NCI-H345 treated with DMSO at 0.1 percent for 48 hours (cell line): ENCODE data around the gene PACRG.

Experiments used
- DNase-seq: peaks from one replicate; lab custom pipeline; 2025; ENCODE audit not compliant: unreplicated experiment; lab: John Stamatoyannopoulos, UW

Gene PACRG

DNA sequence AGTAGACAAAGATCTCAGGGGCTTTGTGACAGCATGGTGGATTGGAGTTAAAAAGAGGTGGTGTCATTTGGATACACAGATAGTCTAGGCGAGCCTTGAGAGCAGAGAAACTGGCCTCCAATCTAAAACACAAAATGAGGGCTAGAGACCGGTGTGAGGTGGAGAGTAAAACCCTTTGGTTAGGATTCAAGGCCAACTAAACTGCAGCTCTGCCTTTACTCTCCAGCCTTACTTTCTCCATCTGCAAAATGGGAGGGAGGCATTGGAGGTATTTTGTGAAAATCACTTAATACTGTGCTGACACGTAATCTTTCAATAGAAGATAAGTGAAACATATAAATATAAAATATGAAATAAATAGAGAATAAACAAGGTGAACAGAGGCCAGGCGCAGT lies 597.6 kb downstream of the PACRG start:
- DNase-seq: no peak

DNA sequence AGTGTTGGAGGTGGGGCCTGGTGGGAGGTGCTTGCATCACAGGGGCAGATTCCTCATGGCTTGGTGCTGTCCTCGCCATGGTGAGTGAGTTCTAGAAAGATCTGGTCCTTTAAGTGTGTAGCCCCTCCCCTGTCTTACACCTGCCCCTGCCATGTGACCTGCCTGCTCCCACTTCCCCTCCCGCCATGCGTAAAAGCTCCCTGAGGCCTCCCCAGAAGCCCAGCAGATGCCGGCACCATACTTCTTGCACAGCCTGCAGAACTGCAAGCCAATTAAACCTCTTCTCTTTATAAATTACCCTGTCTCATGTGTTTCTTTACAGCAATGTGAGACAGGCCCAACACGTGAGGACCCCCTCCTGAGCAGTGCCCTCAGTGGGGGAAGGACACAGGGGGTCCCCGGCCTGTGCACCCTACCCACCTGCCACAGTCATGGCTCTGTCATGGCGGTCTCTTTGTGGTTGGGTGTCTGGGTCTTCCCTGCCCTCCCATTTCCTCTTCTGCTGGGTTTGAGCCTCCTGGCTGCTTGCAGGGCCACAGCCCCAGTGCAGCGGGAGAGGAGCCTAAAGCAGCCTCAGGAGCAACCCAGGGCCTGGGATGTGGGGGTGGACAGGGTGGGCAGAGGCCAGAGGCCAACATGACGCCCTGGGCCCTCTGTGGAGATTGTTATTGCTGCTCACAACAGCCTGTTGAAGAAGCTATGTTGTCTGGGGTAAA lies 599.5 kb downstream of the PACRG start:
- no peak for DNase-seq

DNA sequence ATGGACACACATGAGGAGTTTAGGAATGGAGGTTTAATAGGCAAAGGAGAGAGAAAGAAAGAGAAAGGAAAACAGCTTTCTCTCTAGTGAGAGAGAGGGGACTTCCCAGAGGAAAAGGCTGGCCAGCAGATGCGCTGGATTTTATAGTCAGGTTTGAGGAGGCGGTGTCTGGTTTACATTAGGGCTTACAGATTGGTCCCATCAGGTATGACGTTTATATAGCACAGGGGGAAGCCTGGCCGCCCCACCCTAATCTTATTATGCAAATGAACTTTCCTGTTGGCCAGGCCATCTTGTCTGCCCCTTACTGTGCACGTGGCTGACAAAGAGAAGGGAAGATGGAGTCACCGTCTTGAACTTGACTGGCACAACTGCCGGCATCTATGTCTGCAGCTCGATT lies 600.1 kb downstream of the PACRG start:
- no peak for DNase-seq

DNA sequence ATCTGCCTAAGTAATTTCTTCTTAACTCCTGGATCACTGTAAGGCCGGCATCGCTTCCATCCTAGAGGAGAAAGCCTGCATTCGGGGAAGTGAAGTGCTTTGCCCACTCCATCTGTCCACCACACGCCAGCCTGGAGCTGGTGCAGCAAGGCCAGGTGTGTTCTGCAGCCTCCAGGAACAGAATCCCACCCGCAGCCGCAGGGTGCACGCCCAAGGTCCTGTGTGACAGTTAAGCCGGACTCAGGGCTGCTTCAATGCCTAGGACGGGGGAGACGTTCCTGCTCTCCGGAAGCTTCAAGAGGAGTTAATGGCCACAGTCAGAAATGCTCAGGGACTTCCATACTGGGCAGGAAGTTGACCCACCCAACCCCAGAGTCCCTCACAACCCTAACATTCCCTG lies 600.6 kb downstream of the PACRG start:
- DNase-seq: no peak

DNA sequence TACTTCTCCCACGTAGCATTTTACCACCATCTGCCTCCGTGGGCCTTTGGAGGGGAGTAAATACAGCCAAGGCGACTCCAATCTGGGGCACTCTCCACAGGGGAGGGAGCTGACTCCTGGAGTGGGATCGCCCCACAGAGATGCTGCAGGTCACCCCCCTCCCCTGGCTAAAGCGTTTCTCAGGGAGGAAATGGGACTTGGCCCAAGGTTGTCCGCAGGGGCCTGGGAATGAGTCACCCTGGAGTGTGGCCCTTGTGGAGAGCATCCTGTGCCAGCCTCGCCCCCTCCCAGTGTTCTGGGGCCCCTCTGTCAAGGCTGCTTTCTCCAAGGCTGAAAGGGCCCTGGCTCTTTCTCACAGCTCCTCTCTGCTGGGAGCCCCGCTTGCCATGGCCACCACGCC lies 602.2 kb downstream of the PACRG start:
- no peak for DNase-seq

DNA sequence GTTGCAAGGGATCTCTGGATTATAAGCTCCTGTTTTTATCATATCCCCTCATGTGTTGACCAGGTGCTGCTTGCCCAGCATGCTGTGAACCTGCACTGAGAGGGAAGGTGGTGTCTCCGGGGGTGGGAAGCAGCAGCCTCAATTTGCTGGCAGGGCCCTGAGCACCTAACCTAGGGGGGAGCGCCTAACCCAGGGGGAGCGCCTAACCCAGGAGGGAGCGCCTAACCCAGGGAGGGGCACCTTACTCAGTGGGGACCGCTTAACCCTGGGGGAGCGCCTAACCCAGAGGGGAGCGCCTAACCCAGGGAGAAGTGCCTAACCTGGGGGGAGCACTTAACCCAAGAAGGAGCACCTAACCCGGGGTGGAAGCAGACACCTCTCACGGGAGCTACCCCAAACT lies 603.5 kb downstream of the PACRG start:
- no peak for DNase-seq

DNA sequence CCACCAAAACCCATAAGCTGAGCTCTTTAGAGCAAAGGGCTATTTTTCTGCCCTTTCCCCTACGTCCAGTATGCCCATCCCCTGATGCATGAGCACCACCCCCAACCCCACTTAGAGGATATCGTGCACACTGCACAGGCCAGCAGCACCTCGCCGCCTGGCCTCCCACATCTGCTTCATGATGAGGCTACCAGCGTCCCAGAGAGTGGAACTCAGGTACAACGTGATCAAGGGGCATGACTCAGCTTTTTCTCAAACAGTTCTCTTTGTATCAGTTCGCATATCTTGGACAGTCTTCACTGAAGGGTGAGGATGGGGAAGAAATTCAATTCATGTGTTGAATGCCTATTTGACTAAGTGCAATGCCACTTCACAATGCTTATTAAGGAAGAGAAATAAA lies 604.8 kb downstream of the PACRG start:
- no peak for DNase-seq

DNA sequence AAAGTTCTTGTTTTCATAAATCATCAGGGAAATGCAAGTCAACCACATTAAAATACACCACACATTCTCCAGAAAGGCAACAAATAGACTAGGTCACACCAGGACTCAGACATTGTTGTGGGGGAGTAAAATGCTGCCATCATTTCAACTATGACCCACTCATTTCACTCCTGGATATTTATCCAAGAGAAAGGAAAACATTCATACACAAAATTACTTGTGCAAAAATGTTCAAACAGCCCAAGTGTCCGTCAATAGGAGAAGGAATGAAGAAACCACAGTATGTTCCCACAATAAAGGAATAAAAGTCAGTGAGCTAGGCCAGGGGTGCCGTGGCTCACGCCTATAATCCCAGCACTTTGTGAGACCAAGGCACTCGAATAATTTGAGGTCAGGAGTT lies 605.3 kb downstream of the PACRG start:
- DNase-seq: no peak

DNA sequence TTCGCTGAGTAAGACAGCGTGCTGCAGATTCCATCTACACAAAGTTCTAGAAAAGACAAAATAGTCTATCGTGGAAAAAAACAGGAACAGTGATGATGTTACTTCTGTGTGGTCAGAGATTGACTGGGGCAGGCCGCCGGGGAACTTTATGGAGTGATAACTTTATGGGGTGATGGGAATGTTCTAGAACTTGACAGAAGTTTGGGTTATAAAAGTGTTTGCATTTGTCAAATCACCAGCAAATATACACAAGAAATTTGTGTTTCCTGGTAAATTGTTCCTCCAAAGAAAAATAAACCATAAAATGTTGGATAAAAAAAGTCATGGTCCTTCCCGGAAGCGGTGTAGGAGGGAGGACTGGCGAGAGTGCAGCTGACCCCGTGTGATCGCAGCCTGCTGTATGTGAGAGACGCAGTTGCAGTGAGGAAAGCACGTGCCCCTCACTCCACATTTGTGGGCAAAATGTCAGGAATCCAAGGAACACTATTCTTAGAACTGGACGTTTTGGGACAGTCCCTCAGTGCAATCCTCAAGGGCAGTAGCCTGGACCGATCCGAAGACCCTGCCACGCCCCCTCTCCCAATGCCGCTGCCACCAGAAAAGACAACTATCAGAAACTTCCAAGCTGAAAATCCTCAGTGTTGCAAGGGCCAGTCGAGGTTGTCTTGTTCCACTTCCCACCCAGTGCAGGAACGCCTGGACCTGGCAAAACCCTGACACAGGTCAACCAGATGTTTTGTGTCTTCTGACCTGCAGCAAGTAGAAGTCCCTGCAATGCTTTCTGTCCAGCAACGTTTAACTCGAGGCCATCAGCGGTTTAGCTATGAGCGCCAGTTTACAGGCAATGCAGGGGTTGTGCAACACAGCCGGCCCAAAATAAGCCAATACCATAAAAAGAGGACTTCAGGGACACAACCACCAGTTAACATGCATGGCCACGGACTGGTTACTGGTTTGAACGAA lies 606.2 kb downstream of the PACRG start:
- DNase-seq: no peak

DNA sequence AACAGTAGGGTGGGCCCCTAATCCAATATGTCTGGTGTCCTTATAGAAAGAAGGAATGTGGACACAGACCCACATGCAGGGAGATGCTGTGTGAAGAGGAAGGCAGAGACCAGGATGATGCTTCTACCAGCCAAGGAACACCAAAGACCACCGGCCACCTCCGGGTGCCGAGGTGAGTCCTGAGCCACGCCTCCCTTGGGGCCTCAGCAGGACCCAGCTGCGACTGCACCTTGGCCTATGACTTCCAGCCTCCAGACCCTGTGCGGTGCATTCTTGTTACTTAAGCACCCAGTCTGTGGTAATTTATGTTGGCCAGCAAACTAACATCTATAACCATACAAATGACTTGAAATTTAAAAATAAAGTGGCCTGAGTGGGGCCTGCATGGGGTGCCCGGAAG lies 607.3 kb downstream of the PACRG start:
- DNase-seq: no peak

DNA sequence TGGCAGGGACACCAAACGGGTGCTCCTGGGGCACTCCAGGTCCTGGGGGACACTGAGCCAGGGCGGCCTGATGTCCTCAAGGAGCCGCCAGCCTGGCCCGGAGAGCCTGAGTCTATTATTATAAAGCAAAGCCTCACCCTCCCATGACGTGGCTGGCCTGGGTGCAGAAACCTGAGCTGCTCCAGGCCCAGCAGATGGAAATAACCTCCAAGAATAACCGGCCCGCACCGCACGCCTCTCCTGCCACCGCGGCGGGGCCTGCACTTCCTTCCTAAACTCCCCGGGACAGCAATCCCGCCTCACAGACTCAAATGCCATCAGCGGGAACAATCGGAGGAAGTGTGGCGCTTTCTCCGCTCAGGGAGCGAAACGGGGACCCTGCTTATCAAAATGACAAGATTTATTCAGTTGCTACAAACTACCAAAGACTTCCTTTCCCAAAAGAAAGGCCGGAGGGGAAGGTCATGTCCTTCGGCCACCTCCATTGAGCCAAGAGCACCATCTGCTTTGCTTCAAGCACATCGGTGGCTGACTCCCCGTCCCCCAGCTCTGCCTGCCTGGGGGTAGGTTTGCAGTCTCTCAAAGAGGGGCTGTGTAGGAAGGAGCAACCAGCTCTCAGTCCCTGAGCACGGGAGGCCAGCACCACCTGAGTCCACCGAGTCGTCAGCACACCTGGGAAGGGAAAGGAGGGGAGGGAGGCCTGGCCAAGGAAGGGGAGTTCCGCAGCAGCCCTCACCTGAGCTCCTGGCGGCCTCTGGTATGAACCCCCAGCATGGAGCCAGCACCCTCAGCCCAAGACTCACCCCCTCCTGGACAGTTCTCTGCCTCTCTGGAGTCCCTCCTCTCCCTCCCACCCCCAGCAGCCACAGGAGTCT lies 608.1 kb downstream of the PACRG start:
- no peak for DNase-seq

DNA sequence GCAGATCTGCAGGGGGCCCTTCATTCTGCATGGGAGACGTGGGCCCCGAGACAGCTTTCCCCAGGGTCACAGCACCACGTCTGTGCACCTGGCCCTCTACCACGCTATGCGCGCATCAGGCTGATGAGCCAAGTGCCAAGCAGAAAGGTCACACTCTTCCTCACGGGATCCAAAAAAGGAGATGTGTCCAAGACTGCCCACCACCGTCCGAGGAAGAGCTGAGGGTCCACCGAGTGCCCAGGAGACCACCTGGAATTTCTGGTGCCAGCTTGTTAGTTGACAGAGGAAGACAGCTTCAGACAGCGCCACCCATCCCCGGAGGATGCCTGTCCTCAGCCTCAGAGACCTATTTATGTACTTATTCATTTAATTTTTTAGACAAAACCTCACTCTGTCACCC lies 609.2 kb downstream of the PACRG start:
- no peak for DNase-seq

DNA sequence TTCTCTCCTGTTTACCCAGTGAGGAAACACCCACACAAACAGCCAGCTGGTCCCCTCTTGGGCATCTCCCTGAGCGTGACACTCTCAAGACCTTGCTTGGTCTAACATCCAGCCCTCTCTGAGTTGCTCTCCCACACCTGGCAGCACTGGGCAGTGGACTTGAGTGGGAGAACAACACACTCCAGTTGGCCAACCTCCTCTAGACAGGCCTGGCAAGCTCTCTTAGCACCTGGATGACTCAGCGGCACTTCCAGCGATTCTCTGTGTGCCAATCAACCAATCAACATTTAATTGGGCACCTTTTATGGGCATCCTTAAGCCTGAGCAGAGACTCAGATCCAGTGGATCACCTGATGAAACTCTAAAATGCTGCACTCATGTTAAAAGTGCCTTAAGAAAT lies 610.2 kb downstream of the PACRG start:
- DNase-seq: no peak

DNA sequence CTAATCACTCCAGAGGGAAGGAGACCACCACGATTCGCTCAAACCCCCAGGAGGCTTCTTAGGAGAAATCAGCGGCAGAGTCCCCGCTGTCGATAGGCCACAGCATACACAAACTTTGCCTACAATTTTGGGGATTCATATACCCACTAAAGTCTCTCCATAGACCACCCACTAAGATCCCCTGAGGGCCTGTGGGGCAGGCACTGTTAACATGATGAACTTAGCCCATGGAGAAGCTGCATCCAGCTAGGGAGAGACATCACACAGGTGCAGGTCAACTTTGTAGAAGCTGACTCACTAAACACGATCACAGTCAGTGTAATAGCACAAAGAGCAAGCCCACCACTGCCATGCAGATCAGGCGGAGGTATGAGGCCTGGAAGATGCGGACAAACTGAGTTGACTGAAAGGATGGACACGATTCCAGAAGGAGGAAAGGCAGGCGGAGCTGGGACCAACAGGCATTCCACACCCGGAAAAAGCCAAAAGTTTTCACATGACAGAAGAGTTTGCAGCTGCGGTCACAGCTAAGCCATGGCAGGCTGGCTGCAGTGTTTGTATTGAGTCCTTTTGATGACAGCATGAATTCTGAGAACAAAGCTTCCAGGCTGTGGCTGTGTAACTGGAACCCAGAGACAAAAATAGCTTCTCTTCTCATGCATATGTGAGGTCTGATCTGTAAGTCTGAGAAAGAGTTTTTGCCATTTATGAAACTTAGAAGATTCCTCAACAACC lies 611.1 kb downstream of the PACRG start:
- DNase-seq: no peak

DNA sequence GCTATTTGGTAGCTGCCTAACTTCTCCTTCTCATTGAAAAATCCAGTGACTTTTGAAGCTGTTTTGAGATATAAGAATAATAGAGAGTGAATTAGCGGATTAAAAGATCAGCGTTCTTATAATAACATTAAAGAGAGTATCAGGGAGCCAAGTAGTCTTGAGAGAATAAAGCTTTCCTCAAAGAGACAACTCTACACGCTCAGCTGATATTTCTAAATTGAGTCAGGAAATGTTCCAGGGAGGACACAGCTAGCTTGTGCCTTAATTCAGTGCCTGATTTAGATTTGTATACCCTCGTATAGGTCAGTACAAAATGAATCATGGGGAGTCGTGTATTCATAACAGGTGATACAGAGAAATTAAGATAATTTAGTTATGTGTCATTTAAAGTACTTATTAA lies 611.7 kb downstream of the PACRG start:
- no peak for DNase-seq

DNA sequence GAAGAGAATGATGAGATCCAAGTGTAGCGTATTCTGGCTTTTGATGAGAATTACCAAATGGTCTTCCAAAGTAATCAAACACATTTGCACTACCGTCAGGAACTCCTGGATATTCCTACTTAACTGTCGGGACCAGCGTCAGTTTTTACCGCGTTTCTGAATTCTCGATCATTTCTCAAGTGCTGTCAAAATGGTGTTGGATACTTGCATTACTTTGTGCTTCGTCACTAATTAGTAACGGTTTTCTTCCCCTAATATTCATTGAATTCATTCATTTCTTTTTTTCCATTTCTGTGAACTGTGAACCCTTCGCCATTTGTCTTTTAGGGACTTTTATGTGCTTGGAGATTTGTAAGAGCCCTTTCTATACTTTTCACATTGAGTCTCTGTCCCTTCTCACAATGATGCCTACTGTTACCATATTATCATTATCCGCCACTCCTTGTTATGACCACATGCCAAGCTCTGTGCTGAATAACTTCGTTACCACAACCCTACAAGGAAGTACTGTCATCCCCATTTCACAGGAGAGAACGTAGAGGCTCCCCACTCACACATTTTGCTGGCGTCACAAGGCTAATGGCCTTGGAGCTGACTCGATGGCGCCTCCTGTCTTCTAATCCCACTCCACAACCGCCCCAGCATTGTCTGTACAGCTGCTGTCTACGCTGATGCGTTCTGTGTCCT lies 612.6 kb downstream of the PACRG start:
- no peak for DNase-seq

DNA sequence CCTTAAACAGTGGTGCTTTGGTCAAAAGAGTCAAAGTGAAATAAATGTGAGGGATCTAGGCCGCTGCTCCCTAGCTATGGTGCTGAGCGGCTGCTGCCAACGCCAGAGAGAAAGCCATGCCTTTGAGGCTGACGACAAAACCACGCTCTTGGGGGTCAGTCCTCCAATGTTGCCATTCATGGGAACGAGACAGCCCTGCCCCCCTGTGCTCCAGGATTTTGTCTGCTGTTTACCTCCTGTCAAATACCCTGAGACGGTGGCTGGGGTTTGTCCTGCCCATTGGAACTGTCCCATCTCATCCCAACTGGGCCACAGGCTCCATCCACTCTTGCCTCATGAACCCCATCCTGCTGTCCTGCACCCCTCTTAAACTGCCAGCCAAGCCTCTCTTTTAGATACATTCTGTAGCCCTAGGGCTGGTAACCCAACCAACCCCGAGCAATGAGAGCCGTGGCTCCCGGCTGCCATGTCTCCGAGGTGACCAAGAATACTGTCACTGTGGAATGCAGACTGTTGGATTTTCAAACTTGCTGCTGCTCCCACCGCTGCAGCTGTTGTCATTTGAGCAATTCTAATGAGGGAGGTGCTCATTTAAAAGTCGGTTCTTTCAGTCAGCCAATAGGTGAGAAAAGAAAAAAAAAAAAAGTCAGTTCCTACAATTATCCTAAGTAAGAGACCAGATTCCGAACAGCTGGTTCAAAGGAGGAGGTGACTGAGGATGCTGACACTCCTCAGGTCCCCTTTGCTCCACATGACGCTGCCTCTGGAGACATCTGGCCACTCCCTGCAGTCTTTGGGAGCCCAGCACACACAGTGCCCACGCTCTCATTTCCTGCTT lies 613.7 kb downstream of the PACRG start:
- DNase-seq: no peak

DNA sequence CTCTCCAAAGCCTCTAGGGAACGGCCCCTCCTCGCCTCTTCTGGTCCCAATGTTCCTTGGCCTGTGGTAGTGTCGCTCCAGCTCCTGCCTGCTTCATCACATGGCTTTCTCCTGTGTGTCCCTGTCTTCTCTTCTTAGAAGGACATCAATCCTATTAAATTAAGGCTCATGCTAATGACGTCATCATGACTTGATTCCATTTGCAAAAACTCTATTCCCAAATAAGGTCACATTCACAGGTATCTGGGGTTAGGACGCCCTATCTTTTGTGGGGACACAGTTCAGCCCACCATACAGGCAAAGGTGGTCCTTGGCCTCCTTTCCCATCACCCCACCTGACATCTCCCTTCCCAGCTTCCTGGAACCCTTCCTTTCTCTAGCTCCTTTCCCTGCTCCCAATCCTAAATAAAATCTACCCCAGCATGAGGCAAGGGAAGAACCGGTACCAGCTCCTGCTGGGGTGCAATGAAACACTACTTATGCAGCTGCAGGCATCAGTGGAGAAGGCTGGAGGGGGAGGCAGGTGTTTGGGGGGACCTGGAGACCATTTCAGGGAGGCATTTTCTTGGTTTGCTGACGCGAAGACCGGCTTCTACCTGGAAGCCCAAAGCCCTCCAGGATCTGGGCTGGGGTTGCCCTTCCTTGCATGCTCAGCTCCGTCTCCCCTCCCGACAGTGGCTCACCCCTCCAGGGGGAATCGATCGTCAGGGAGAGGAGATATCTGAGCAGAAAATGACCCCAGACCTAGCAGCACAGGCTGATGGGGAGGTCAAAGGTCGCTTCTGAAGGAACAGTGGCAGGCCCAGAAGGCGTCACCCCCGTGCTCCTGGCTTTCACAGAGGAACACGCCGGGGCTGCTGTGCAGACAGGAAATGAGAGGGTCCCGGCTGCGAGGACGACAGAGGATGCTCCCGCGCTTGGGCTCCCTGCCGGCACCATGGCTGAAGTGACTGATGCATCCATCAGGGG lies 615.1 kb downstream of the PACRG start:
- DNase-seq: no peak
